ENCODE measurements around the gene SLC44A3. TPM values are rescaled to one million over a fixed set of nuclear protein-coding genes. Genes with fewer than 3 reads are reported as not detected.

The SLC44A3 gene
- total and polyA plus RNA-seq, 2 of the 4 experiments (the other 2 are of a cell fraction) = 0.31 to 0.54 TPM

GRCh38 chr1:94903280-94904009, 83.3 kb downstream of the SLC44A3 start:
- Histone ChIP-seq H4K5ac (ENCODE audit: low read depth, low read length) (no peak overlapping the region), H4K20me1 (ENCODE audit: insufficient read depth, low read length) (peaks cover 76% of the 10 kb centered on the region), H2BK20ac (ENCODE audit: low read depth, low read length) (no peak overlapping the region), H3K4me2 (ENCODE audit: low read depth, low read length) (no peak overlapping the region; the same call in 1 of the 2 replicates), H3K4ac (ENCODE audit: low read depth, low read length) (no peak overlapping the region), H3K27me3 (ENCODE audit: control insufficient read depth, insufficient read depth, low read length) (no peaks in the 10 kb centered on the region), H3K36me3 (ENCODE audit: control insufficient read depth, insufficient read depth, low read length) (peaks cover 25% of the 10 kb centered on the region), H3K9me1 (ENCODE audit: insufficient read depth, low read length) (peaks cover 29% of the 10 kb centered on the region), H2BK5ac (ENCODE audit: low read depth, low read length, poor library complexity, severe bottlenecking) (peak overlapping the region; percentile 1), H4K91ac (ENCODE audit: insufficient read depth, low read depth, low read length) (no peak overlapping the region), H3K4me3 (ENCODE audit: insufficient read depth, low read depth, low read length) (no peak overlapping the region), H3K18ac (ENCODE audit: low read depth, low read length) (0 out of 2 replicates have a peak overlapping the region, but pooled peaks have one; percentile 1), H3K79me1 (ENCODE audit: low read depth in 1 of 2, low read length in 2 of 2) (peaks cover 25 to 76% of the 10 kb centered on the region in 2 experiments), H3K4me1 (ENCODE audit: control insufficient read depth, insufficient read depth, low read length) (peaks cover 26% of the 10 kb centered on the region), H2AK5ac (ENCODE audit: low read depth, low read length) (no peak overlapping the region), H3K27ac (ENCODE audit: insufficient read depth, low read length) (peak overlapping the region; percentile 39; the same call in 1 of the 2 replicates), H3K9me3 (ENCODE audit: control insufficient read depth, insufficient read depth, low read length) (no peaks in the 10 kb centered on the region), H3K56ac (ENCODE audit: extremely low read depth, insufficient read depth, low read length) (no peak overlapping the region), H3K23ac (ENCODE audit: low read depth, low read length) (no peak overlapping the region), H4K8ac (ENCODE audit: low read depth in 2 of 2, low read length in 2 of 2) (no peak overlapping the region), H3K14ac (replicated peaks; ENCODE audit: low read depth, low read length) (no peak overlapping the region), H2AFZ (replicated peaks; ENCODE audit: low read length, poor library complexity) (no peak overlapping the region), H3K9ac (ENCODE audit: low read depth, low read length) (no peak overlapping the region), H2BK120ac (ENCODE audit: low read depth, low read length) (no peak overlapping the region), H2BK15ac (ENCODE audit: low read depth, low read length) (no peak overlapping the region), H2AK9ac (replicated peaks; ENCODE audit: low read depth, low read length, poor library complexity) (no peak overlapping the region)
- intact Hi-C loops (cut with micrococcal nuclease) = loop anchor here (2.0 kb wide), 2 partner anchors 15 to 137 kb away; no protein-coding TSS in a partner anchor
- no CpG with 5 or more reads among the region's 7 CpGs for WGBS, 2 experiments (ENCODE audit: extremely low coverage in 2 of 2, insufficient read length in 1 of 2)
- dilution Hi-C loops (cut with HindIII; ENCODE audit: low sequenced_read_pairs, unreplicated experiment) = no loop called here
- TF ChIP-seq MAFK (IDR thresholded peaks at IDR 0.05; ENCODE audit: low read depth, low read length) = no peak
- TF ChIP-seq NFE2L2 (IDR thresholded peaks at IDR 0.05; ENCODE audit: low read depth, low read length) = peak; percentile 44; the same call in 1 of the 2 replicates
- CTCF ChIA-PET = no interaction called here
- BruUV-seq (replicated peaks) = no TSS peak
- ATAC-seq (ENCODE audit: low read depth) = no peak
- in situ Hi-C loops (cut with MboI; ENCODE audit: low sequenced_read_pairs) = no loop called here
- POLR2A ChIA-PET (ENCODE audit: unreplicated experiment) = no interaction called here
- peak; percentile 49 for DNase-seq

Data from IMR-90 (cell line).